Endodermal cell (in vitro differentiated cells): ENCODE results near the gene FILIP1L. TPM values are rescaled to one million over a fixed set of nuclear protein-coding genes. Genes with fewer than 3 reads are reported as not detected.

Experiments
- DNase-seq: peaks from one replicate; pipeline ENCODE4 v3.0.0-alpha.2; 2017
- H3K27ac ChIP-seq: 2 replicates; pipeline ENCODE4 v1.5.1; 2013; ENCODE audit warnings: mild to moderate bottlenecking, low read depth, low read length, moderate library complexity
- H3K27me3 ChIP-seq: 2 replicates; pipeline ENCODE4 v1.6.1; 2013; ENCODE audit warnings: mild to moderate bottlenecking, low read length, moderate library complexity; ENCODE audit not compliant: insufficient read depth, control insufficient read depth, poor library complexity, severe bottlenecking
- H3K36me3 ChIP-seq: 2 replicates; pipeline ENCODE4 v1.7.0; 2013; ENCODE audit warnings: mild to moderate bottlenecking, low read length, moderate library complexity; ENCODE audit not compliant: control insufficient read depth, insufficient read depth
- H3K4me1 ChIP-seq: one replicate; pipeline ENCODE4 v1.7.0; 2013; ENCODE audit warnings: low read length; ENCODE audit not compliant: control insufficient read depth, insufficient read depth
- H3K4me3 ChIP-seq: 2 replicates; pipeline ENCODE4 v1.5.1; 2013; ENCODE audit warnings: mild to moderate bottlenecking, low read length, moderate library complexity
- H3K9ac ChIP-seq: 2 replicates; pipeline ENCODE4 v1.6.1; 2013; ENCODE audit warnings: mild to moderate bottlenecking, low read length, moderate library complexity; ENCODE audit not compliant: poor library complexity, severe bottlenecking; ENCODE audit errors: extremely low read depth
- H3K9me3 ChIP-seq: 2 replicates; pipeline ENCODE4 v1.6.1; 2013; ENCODE audit warnings: mild to moderate bottlenecking, low read length, moderate library complexity; ENCODE audit not compliant: control insufficient read depth
- H3K27ac Mint-ChIP-seq: 2 replicates; pipeline ENCODE4 v1.8.0; 2020; ENCODE audit warnings: mixed read lengths
- H3K27me3 Mint-ChIP-seq: 2 replicates; pipeline ENCODE4 v1.8.0; 2021; ENCODE audit warnings: mild to moderate bottlenecking, mixed read lengths; ENCODE audit not compliant: insufficient read depth
- H3K36me3 Mint-ChIP-seq: 2 replicates; pipeline ENCODE4 v1.8.0; 2020; ENCODE audit warnings: low read depth, mixed read lengths
- H3K4me1 Mint-ChIP-seq: 2 replicates; pipeline ENCODE4 v1.8.0; 2020; ENCODE audit warnings: mixed read lengths
- H3K4me3 Mint-ChIP-seq: 2 replicates; pipeline ENCODE4 v1.8.0; 2020; ENCODE audit warnings: mild to moderate bottlenecking, moderate library complexity, mixed read lengths
- H3K9me3 Mint-ChIP-seq: 2 replicates; pipeline ENCODE4 v1.8.0; 2020; ENCODE audit warnings: mild to moderate bottlenecking, mixed read lengths
- CTCF ChIP-seq: fragments of 200-600 bp; sonication (generic); conservative IDR thresholded peaks from 2 replicates; pipeline ENCODE4 v1.5.0; 2021; ENCODE audit warnings: antibody characterized with exemption, mild to moderate bottlenecking
- WGBS, 2 experiments: methylation state at CpG; one replicate each; pipeline versions ENCODE4 v1.1.5 to v1.1.7; 2013; ENCODE audit warnings: missing lambda C conversion rate in 2 of 2, mixed read lengths in 1 of 2; ENCODE audit not compliant: insufficient coverage in 1 of 2, insufficient read length in 1 of 2; 5-methylcytosine and 5-hydroxymethylcytosine counted together
- total RNA-seq, 2 donors: library from RNA; stranded (reverse); fragmentation: NEBNext Ultra II Directional in 1 of 2; extraction: Animal tissue kit (Norgen Biotek cat#: 25700) in 1 of 2; gene quantifications; 2 replicates in 1 of 2; 3 replicates in 1 of 2; pipeline ENCODE4 v1.2.1, GENCODE V29; 2021

Gene FILIP1L
- total RNA-seq, 2 donors from 2014 or later = 0.84 to 2.5 TPM

- H3K27me3 Mint-ChIP-seq = peaks cover 15% of the 10 kb centered on the region
- no peak overlapping the region for H3K27ac Mint-ChIP-seq
- no peak for TF ChIP-seq CTCF
- no peak overlapping the region for H3K4me3 ChIP-seq
- no peak overlapping the region for H3K9ac ChIP-seq
- H3K9me3 ChIP-seq = no peaks in the 10 kb centered on the region
- 100% methylated on average over 1 of the region's 1 CpG for WGBS, 2 experiments
- H3K27me3 ChIP-seq = no peaks in the 10 kb centered on the region
- no peaks in the 10 kb centered on the region for H3K9me3 Mint-ChIP-seq
- no peaks in the 10 kb centered on the region for H3K36me3 Mint-ChIP-seq
- H3K36me3 ChIP-seq = no peaks in the 10 kb centered on the region
- peaks cover 18% of the 10 kb centered on the region for H3K4me1 Mint-ChIP-seq
- no peak overlapping the region for H3K4me3 Mint-ChIP-seq
- no peak for DNase-seq
- H3K27ac ChIP-seq = no peak overlapping the region
- no peaks in the 10 kb centered on the region for H3K4me1 ChIP-seq
These were observed 231.7 kb downstream of the FILIP1L start for GRCh38 chr3:99882436-99883137.

GRCh38 chr3:99881121-99881524 lies 233.2 kb downstream of the FILIP1L start:
- Histone ChIP-seq H3K36me3 (no peaks in the 10 kb centered on the region), H3K9me3 (no peaks in the 10 kb centered on the region), H3K9ac (no peak overlapping the region), H3K27me3 (no peaks in the 10 kb centered on the region), H3K27ac (no peak overlapping the region), H3K4me3 (no peak overlapping the region), H3K4me1 (no peaks in the 10 kb centered on the region)
- no peaks in the 10 kb centered on the region for H3K36me3 Mint-ChIP-seq
- peaks cover 26% of the 10 kb centered on the region for H3K4me1 Mint-ChIP-seq
- TF ChIP-seq CTCF = no peak
- WGBS, 2 experiments = 87 to 100% methylated on average over 1 to 2 of the region's 2 CpGs
- H3K9me3 Mint-ChIP-seq = no peaks in the 10 kb centered on the region
- H3K27ac Mint-ChIP-seq = no peak overlapping the region
- no peak overlapping the region for H3K4me3 Mint-ChIP-seq
- peaks cover 24% of the 10 kb centered on the region for H3K27me3 Mint-ChIP-seq
- DNase-seq = no peak

GRCh38 chr3:99879275-99879674 lies 235.0 kb downstream of the FILIP1L start:
- Mint-ChIP-seq H3K36me3 (no peaks in the 10 kb centered on the region), H3K27me3 (peaks cover 31% of the 10 kb centered on the region), H3K4me1 (peaks cover 18% of the 10 kb centered on the region), H3K9me3 (no peaks in the 10 kb centered on the region), H3K4me3 (no peak overlapping the region), H3K27ac (no peak overlapping the region)
- no peak overlapping the region for H3K27ac ChIP-seq
- no peaks in the 10 kb centered on the region for H3K36me3 ChIP-seq
- no peaks in the 10 kb centered on the region for H3K9me3 ChIP-seq
- TF ChIP-seq CTCF = no peak
- no peaks in the 10 kb centered on the region for H3K27me3 ChIP-seq
- DNase-seq = no peak
- no peak overlapping the region for H3K9ac ChIP-seq
- H3K4me3 ChIP-seq = no peak overlapping the region
- H3K4me1 ChIP-seq = no peaks in the 10 kb centered on the region
- 92 to 100% methylated on average over 2 of the region's 2 CpGs for WGBS, 2 experiments
